Glutamatergic neuron (in vitro differentiated cells): ENCODE results near the gene PPCDC. TPM values are rescaled to one million over a fixed set of nuclear protein-coding genes. Genes with fewer than 3 reads are reported as not detected.
"Not testable (repeated sequence)": the region's sequence is repeated elsewhere in the genome, so short reads cannot be mapped to it uniquely, and the experiment has no call there.

Experiments
- DNase-seq: peaks from one replicate; pipeline ENCODE4 v3.0.0; 2022
- H3K27ac Mint-ChIP-seq: one replicate; pipeline ENCODE4 v1.8.0; 2020; ENCODE audit warnings: mild to moderate bottlenecking, mixed read lengths, inconsistent platforms; ENCODE audit not compliant: unreplicated experiment
- H3K27me3 Mint-ChIP-seq: one replicate; pipeline ENCODE4 v1.8.0; 2020; ENCODE audit warnings: mild to moderate bottlenecking, moderate library complexity, mixed read lengths, inconsistent platforms; ENCODE audit not compliant: unreplicated experiment
- H3K36me3 Mint-ChIP-seq: one replicate; pipeline ENCODE4 v1.8.0; 2020; ENCODE audit warnings: mild to moderate bottlenecking, mixed read lengths, inconsistent platforms; ENCODE audit not compliant: unreplicated experiment
- H3K4me1 Mint-ChIP-seq: one replicate; pipeline ENCODE4 v1.8.0; 2020; ENCODE audit warnings: mild to moderate bottlenecking, low read depth, mixed read lengths, inconsistent platforms; ENCODE audit not compliant: unreplicated experiment
- H3K4me3 Mint-ChIP-seq: one replicate; pipeline ENCODE4 v1.8.0; 2020; ENCODE audit warnings: mild to moderate bottlenecking, mixed read lengths, inconsistent platforms; ENCODE audit not compliant: unreplicated experiment
- H3K9me3 Mint-ChIP-seq: one replicate; pipeline ENCODE4 v1.8.0; 2020; ENCODE audit warnings: mild to moderate bottlenecking, moderate library complexity, mixed read lengths, inconsistent platforms; ENCODE audit not compliant: unreplicated experiment
- total RNA-seq: library from RNA; stranded (reverse); fragmentation: NEBNext Ultra II Directional; extraction: Animal tissue kit (Norgen Biotek cat#: 25700); gene quantifications from one replicate; pipeline ENCODE4 v1.2.1, GENCODE V29; 2021; ENCODE audit not compliant: unreplicated experiment
- TF ChIP-seq, protein P1 (sequence below): fragments of 200-600 bp; sonication (generic); IDR thresholded peaks from one replicate; pipeline ENCODE4 v1.5.0; 2021; ENCODE audit not compliant: partially characterized antibody, unreplicated experiment

Gene PPCDC
- total RNA-seq, 1 donor from 2014 or later, result 12.7 TPM

DNA sequence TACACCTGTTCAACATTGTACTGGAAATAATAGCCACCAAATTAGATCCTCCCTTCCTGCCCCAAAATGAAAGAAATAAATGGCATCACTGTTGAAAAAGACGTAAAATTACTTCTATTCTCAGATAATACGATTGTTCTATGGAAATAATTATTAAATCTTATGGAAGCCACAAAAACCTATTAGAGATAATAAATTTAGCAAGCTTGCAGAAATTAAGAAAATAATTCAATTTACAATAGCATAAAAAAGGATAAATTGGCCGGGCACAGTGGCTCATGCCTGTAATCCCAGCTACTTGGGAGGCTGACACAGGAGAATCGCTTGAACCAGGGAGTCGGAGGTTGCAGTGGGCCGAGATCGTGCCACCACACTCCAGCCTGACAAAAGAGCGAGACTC lies 57.8 kb downstream of the PPCDC start:
- TF ChIP-seq, protein P1, sequence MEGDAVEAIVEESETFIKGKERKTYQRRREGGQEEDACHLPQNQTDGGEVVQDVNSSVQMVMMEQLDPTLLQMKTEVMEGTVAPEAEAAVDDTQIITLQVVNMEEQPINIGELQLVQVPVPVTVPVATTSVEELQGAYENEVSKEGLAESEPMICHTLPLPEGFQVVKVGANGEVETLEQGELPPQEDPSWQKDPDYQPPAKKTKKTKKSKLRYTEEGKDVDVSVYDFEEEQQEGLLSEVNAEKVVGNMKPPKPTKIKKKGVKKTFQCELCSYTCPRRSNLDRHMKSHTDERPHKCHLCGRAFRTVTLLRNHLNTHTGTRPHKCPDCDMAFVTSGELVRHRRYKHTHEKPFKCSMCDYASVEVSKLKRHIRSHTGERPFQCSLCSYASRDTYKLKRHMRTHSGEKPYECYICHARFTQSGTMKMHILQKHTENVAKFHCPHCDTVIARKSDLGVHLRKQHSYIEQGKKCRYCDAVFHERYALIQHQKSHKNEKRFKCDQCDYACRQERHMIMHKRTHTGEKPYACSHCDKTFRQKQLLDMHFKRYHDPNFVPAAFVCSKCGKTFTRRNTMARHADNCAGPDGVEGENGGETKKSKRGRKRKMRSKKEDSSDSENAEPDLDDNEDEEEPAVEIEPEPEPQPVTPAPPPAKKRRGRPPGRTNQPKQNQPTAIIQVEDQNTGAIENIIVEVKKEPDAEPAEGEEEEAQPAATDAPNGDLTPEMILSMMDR, result no peak
- Mint-ChIP-seq H3K27ac (no peak overlapping the region), H3K4me3 (no peak overlapping the region), H3K36me3 (peaks cover 10% of the 10 kb centered on the region), H3K27me3 (no peaks in the 10 kb centered on the region), H3K9me3 (peaks cover 2% of the 10 kb centered on the region), H3K4me1 (no peaks in the 10 kb centered on the region)
- DNase-seq, result no peak

DNA sequence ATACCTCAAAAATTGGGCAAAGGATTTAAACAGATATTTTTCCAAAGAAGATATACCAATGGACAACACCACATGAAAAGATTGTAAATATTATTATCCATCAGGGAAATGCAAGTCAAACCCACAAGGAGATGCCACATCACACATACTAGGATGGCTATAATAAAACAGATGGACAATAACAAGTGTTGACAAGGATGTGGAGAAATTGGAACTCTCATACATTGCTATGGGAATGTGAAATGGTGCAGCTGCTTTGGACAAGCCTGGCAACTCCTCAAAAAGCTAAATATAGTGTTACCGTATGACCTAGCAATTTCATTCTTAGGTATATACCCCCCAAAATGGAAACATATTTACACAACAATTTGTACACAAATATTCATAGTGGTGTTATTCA lies 59.3 kb downstream of the PPCDC start:
- Mint-ChIP-seq H3K27ac (no peak overlapping the region), H3K4me1 (no peaks in the 10 kb centered on the region), H3K36me3 (peaks cover 10% of the 10 kb centered on the region), H3K27me3 (no peaks in the 10 kb centered on the region), H3K4me3 (no peak overlapping the region), H3K9me3 (peaks cover 2% of the 10 kb centered on the region)
- DNase-seq, result no peak
- TF ChIP-seq, protein P1, result no peak

DNA sequence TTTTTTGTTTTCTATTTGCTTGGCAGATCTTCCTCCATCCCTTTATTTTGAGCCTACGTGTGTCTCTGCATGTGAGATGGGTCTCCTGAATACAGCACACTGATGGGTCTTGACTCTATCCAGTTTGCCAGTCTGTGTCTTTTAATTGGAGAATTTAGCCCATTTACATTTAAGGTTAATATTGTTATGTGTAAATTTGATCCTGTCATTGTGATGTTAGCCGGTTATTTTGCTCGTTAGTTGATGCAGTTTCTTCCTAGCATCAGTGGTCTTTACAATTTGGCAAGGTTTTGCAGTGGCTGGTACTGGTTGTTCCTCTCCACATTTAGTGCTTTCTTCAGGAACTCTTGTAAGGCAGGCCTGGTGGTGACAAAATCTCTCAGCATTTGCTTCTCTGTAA lies 62.3 kb downstream of the PPCDC start:
- DNase-seq, H3K4me1 Mint-ChIP-seq, H3K27me3 Mint-ChIP-seq, H3K36me3 Mint-ChIP-seq, H3K27ac Mint-ChIP-seq, H3K9me3 Mint-ChIP-seq, H3K4me3 Mint-ChIP-seq: not testable (repeated sequence)

DNA sequence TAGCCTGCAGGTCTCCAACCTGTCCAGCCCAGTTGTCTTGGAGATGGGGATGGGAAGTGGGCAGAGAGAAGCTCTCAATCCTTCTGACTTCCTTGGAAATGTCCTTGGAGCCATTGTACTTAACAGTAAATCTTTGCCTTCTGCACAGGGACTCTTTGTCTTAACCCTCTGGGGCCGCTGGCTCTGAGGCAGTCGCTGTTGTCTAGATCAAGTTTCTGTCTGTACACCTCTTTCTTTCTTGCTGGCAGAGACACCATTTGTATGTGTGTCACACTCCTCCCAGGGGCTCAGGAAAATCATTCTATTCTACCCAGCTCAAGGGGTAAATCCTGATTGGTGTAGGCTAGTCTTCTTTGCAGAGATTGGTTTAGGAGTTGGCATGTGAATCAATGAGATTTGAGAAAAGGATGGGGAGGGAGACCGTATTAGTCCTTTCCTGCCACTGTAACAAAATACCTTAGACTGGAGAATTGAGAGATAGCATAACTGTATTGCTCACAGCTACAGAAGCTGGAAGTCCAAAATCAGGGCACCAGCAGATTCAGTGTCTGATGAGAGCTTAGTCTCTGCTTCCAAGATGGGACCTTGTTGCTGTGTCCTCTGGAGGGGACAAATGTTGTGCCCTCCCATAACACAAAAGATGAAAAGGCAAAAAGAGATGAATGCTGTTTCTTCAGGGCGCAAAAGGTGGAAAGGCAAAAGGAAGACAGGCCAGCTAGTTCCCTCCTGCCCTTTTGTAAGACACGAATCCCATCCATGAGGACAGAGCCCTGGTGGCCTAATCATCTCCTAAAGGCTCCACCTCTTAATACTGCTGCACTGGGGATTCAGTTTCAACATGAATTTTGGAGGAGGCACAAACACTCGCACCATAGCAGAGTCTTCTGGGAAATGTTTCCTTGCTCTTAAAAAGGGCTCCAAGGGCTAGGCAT lies 66.3 kb downstream of the PPCDC start:
- TF ChIP-seq, protein P1, result no peak
- H3K27ac Mint-ChIP-seq, result no peak overlapping the region
- no peaks in the 10 kb centered on the region for H3K4me1 Mint-ChIP-seq
- no peak overlapping the region for H3K4me3 Mint-ChIP-seq
- DNase-seq, result no peak
- peaks cover 10% of the 10 kb centered on the region for H3K36me3 Mint-ChIP-seq
- H3K27me3 Mint-ChIP-seq, result peaks cover 2% of the 10 kb centered on the region
- H3K9me3 Mint-ChIP-seq, result peaks cover 2% of the 10 kb centered on the region

DNA sequence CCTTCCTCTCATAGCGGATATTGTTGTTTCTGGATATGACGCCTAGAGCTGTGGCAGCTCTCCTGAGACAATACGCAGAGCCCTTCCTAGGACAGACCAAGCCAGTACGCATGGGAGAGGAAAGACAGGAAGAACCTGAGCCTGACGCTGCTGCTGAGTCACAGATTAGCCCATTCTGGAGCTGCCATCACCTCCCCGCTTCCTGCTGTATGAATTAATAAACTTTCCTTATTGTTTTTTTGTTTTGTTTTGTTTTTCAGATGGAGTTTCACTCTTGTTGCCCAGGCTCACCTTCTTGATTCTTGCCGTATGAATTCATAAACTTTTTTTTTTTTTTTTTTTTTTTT lies 67.0 kb downstream of the PPCDC start:
- TF ChIP-seq, protein P1, result no peak

More for the DNA sequence above, 67.0 kb downstream of the PPCDC start:
- Mint-ChIP-seq H3K36me3 (peaks cover 4% of the 10 kb centered on the region), H3K9me3 (peaks cover 2% of the 10 kb centered on the region), H3K4me3 (no peak overlapping the region), H3K27me3 (peaks cover 2% of the 10 kb centered on the region), H3K4me1 (no peaks in the 10 kb centered on the region), H3K27ac (no peak overlapping the region)
- no peak for DNase-seq
